Measurements from ENCODE around the gene CDCA4.

DNA sequence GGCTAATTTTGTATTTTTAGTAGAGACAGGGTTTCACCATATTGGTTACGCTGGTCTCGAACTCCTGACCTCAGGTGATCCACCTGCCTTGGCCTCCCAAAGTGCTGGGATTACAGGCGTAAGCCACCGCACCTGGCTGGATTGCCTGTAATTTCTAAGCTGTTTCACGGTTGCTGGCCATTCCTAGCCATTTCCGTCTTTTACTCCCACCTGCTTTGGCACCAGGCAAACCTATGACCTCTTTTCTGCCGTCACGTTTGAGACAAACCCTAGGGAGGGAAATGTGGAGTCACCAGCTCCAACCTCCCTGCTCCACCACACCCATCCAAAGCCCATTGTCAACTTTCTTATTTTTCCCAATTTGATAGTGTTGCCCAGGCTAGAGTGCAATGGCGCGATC lies 43.1 kb upstream of the CDCA4 start:
- TF ChIP-seq, protein P1, sequence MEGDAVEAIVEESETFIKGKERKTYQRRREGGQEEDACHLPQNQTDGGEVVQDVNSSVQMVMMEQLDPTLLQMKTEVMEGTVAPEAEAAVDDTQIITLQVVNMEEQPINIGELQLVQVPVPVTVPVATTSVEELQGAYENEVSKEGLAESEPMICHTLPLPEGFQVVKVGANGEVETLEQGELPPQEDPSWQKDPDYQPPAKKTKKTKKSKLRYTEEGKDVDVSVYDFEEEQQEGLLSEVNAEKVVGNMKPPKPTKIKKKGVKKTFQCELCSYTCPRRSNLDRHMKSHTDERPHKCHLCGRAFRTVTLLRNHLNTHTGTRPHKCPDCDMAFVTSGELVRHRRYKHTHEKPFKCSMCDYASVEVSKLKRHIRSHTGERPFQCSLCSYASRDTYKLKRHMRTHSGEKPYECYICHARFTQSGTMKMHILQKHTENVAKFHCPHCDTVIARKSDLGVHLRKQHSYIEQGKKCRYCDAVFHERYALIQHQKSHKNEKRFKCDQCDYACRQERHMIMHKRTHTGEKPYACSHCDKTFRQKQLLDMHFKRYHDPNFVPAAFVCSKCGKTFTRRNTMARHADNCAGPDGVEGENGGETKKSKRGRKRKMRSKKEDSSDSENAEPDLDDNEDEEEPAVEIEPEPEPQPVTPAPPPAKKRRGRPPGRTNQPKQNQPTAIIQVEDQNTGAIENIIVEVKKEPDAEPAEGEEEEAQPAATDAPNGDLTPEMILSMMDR (IDR thresholded peaks at IDR 0.05): no peak
- no peak for TF ChIP-seq POLR2A (IDR thresholded peaks at IDR 0.05; ENCODE audit: low read length)
- TF ChIP-seq PBX3 (IDR thresholded peaks at IDR 0.05): no peak
- no peak for TF ChIP-seq GATA3 (IDR thresholded peaks at IDR 0.05; ENCODE audit: borderline replicate concordance)
- TF ChIP-seq CBX2 (IDR thresholded peaks at IDR 0.05; ENCODE audit: borderline replicate concordance, low read depth): no peak
- no peak for TF ChIP-seq TP53 (CRISPR knock-in tag; IDR thresholded peaks at IDR 0.05)
- no peak for TF ChIP-seq JUNB (IDR thresholded peaks at IDR 0.05)
- TF ChIP-seq, protein P2, sequence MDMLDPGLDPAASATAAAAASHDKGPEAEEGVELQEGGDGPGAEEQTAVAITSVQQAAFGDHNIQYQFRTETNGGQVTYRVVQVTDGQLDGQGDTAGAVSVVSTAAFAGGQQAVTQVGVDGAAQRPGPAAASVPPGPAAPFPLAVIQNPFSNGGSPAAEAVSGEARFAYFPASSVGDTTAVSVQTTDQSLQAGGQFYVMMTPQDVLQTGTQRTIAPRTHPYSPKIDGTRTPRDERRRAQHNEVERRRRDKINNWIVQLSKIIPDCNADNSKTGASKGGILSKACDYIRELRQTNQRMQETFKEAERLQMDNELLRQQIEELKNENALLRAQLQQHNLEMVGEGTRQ (IDR thresholded peaks at IDR 0.05): no peak
- TF ChIP-seq HOXB5 (CRISPR knock-in tag; IDR thresholded peaks at IDR 0.05): no peak
- TF ChIP-seq SMC3 (IDR thresholded peaks at IDR 0.05): no peak
- no peak for TF ChIP-seq RFX5 (IDR thresholded peaks at IDR 0.05)
- TF ChIP-seq, protein P3, sequence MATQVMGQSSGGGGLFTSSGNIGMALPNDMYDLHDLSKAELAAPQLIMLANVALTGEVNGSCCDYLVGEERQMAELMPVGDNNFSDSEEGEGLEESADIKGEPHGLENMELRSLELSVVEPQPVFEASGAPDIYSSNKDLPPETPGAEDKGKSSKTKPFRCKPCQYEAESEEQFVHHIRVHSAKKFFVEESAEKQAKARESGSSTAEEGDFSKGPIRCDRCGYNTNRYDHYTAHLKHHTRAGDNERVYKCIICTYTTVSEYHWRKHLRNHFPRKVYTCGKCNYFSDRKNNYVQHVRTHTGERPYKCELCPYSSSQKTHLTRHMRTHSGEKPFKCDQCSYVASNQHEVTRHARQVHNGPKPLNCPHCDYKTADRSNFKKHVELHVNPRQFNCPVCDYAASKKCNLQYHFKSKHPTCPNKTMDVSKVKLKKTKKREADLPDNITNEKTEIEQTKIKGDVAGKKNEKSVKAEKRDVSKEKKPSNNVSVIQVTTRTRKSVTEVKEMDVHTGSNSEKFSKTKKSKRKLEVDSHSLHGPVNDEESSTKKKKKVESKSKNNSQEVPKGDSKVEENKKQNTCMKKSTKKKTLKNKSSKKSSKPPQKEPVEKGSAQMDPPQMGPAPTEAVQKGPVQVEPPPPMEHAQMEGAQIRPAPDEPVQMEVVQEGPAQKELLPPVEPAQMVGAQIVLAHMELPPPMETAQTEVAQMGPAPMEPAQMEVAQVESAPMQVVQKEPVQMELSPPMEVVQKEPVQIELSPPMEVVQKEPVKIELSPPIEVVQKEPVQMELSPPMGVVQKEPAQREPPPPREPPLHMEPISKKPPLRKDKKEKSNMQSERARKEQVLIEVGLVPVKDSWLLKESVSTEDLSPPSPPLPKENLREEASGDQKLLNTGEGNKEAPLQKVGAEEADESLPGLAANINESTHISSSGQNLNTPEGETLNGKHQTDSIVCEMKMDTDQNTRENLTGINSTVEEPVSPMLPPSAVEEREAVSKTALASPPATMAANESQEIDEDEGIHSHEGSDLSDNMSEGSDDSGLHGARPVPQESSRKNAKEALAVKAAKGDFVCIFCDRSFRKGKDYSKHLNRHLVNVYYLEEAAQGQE (IDR thresholded peaks at IDR 0.05): no peak
- TF ChIP-seq RNF2 (IDR thresholded peaks at IDR 0.05; ENCODE audit: borderline replicate concordance, low read depth): no peak

Measured in A549 (cell line).